CD4-positive, alpha-beta T cell treated with Interleukin-17A for 4 hours (primary cell): ENCODE data around the gene CRKL.
"Not testable (repeated sequence)": the region's sequence is repeated elsewhere in the genome, so short reads cannot be mapped to it uniquely, and the experiment has no call there.

Experiments used
- DNase-seq: peaks from one replicate; pipeline ENCODE4 v3.0.0-alpha.2; 2020; ENCODE audit warnings: mixed read lengths

CRKL gene

GRCh38 chr22:20935049-20935448 is 17.8 kb downstream of the CRKL start:
- not testable (repeated sequence) for DNase-seq

- not testable (repeated sequence) for DNase-seq
These were observed 18.8 kb downstream of the CRKL start for GRCh38 chr22:20935780-20936539.

- no peak for DNase-seq
These were observed 20.0 kb downstream of the CRKL start for GRCh38 chr22:20937031-20937793.

GRCh38 chr22:20937794-20938671 is 20.8 kb downstream of the CRKL start:
- DNase-seq = no peak

DNA sequence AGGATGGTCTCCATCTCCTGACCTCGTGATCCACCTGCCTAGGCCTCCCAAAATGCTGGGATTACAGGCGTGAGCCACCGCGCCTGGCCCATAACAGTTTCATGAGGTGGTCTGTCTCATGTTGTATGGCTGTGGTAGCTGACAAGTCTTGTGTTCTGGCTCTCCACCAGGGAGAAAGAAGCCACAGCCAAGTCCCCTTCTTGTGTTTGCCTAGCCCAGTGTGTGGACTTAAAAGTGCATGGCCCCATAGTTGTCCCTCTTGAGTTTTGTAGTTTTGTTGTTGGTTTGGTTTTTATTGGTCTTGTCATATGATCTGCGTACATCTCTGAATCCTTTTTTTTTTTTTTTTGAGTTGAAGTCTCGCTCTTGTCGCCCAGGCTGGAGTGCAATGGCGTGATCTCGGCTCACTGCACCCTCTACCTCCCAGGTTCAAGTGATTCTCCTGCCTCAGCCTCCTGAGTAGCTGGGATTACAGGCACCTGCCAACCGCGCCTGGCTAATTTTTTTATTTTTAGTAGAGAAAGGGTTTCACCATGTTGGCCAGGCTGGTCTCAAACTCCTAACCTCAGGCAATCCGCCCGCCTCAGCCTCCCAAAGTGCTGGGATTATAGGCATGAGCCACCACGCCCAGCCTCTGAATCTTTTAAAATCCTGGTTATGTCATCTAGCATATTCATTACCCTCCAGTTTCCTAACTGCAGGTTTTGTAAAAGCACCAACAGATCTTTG is 22.4 kb downstream of the CRKL start:
- not testable (repeated sequence) for DNase-seq

DNA sequence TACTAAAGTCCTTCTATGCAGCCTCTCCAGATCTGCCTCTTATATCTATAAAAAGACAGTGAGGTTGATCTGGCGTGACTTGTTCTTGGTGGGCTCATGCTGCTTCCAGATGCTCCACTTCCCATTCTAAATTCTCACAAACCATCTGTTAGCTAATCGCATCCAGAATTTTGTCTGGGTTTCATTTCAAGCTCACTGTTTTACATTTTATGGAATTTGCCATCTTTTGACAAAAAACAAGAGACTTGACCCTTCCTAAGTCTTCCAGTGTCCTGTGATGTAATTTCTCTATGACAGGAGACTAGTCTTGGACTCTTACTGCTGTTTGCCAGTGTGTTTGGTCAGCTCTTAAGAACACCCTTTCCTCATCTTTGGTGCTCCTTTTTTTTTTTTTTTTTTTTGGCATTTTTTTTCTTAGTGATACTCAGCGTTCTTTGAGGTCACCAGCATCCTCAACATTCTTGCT is 23.0 kb downstream of the CRKL start:
- DNase-seq = no peak

DNA sequence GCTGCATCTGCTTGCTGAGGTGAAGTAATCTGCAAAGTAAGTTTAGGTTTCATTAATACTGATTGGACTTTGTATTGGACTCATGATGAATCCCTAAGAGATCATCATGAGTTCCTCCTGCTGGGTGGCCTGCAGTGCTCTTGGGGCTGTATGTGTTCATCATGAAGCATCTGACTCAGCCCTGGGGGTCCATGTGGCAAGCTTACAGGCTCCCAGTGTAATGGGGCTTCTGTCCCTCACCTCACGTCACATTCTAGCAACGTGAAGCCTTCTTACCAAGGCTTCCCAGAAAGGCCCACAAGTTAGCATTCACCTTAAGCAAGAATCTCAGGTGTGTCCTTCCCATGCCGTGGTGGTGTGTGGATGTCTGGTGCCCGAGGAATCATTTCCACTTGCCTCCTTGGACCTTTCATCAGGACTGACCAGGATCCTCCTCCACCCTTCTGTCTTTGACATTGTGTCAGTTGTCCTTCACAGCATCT is 23.7 kb downstream of the CRKL start:
- no peak for DNase-seq

DNA sequence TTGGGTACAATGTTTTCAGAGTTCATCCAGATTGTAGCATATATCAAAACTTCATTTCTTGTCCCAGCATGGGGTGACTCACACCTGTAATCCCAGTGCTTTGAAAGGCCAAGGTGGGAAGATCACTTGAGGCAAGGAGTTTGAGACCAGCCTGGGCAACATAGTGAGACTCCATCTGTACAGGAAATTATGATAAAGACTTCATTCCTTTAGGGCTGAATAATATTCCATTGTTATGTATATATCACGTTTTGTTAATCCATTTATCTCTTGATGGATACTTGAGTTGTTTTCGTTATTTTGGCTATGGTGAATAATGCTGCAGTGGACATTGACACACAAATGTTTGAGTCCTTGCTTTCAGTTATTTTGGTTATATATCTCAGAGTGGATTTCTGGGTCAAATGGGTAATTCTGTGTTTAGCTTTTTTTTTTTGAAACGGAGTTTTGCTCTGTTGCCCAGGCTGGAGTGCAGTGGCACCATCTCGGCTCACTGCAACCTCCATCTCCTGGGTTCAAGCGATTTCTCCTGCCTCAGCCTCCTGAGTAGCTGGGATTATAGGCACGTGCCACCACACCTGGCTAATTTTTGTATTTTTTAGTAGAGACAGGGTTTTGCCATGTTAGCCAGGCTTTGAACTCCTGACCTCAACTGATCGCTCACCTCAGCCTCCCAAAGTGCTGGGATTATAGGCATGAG is 25.1 kb downstream of the CRKL start:
- not testable (repeated sequence) for DNase-seq

- no peak for DNase-seq
These were observed 26.1 kb downstream of the CRKL start for GRCh38 chr22:20943104-20943933.

- DNase-seq = no peak
These were observed 26.8 kb downstream of the CRKL start for GRCh38 chr22:20944042-20944441.

DNA sequence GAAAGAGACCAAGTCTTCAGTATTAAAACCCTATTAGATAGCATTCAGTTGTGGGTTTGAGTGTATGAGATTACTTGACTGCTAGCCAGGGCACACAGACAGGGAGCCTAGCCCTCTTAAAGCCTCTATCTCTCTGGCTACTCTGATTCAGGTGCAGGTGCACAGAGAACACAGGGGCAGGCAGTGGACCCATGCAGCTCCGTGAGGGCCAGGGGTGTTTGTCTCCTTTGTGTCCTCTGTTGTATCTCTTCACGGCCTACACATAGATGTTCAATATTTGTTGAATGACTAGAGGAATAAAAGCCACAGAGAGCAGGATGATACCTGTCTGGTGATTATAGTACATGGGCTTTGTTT is 28.3 kb downstream of the CRKL start:
- DNase-seq = no peak

GRCh38 chr22:20946080-20946986 is 29.1 kb downstream of the CRKL start:
- DNase-seq = no peak

GRCh38 chr22:20946991-20947390 is 29.8 kb downstream of the CRKL start:
- no peak for DNase-seq

DNA sequence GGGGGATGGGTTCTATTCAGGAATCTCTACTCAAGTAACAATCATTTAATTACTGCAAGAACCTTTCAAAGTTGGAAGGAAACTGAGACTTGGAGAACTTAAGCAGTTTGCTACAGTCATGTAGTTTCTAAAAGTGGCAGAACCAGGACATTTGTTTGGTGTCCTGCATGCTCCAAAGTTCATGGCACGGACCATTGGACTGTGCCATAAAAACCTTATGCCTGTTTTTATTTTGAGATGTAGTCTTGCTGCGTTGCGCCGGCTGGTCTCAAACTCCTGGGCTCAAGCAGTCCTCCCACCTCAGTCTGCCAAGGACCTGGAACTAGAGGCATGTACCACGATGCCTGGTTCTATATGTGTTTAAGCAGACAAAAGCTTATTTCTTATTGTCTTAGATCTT is 31.2 kb downstream of the CRKL start:
- DNase-seq = no peak

GRCh38 chr22:20948989-20949388 is 31.8 kb downstream of the CRKL start:
- no peak for DNase-seq

GRCh38 chr22:20949698-20950183 is 32.5 kb downstream of the CRKL start:
- no peak for DNase-seq

DNA sequence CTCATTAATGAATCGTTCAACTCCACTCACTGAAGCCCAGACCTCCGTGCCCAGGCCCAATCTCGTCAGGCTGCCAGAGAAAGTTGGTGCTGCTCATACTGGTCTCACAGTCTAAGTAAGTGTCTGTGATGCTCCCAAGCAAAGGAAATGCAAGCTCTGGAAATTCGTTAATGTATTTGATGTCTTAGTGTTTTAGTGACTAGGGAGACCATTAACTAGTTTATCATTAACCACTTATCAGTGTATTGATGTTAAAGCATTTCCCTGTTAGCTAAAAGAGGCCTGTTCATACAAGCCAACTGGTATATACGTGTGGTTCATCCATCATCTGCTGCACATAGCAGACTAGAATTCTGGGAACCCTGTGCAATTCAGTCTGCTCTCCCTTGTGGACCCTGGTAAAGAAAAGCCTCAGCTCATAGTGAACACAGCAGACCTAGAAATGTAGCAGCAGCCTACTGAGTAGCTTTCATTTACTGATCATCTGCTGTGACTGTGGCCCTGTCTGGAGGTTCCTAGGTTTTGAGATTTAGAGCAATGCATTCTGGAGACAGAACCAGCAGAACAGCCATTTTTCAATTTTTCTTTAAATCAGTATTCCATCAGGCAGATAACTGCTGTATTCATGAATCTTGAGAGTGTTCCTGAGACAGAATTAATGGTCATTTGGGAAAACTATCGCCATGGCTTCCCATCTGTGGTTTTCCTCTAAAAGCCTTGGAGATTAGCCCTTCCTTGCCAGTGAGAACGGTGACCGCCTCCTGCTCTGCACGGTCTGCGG is 34.1 kb downstream of the CRKL start:
- DNase-seq = no peak

DNA sequence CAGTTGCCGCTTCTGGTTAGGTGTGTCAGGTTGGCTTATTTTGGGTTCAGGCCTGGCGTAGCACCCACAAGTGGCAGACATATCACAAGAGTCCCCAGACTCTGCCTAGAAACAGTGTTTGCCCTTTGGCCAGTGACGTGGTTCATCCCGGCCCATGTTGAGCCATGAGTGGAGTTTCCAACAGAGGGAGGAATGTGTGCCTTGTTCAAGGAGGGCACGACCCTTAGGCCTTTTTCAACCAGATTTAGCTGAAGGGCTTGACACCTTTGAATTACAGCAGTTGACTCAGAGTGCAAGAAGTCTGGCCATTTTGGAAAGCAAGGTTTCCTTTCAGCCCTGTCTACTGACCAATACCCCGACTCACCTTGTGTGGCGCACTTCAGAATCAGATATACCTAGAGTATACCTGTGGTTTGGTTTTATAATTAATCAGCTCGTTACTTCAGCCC is 34.7 kb downstream of the CRKL start:
- no peak for DNase-seq
